Measurements from ENCODE around the gene MOV10L1.
A peak's percentile ranks its signal among the peaks of the same experiment; 100 is the strongest.
"Not testable (repeated sequence)": the region's sequence is repeated elsewhere in the genome, so short reads cannot be mapped to it uniquely, and the experiment has no call there.

Gene MOV10L1

GRCh38 chr22:50165436-50166123 is 75.8 kb downstream of the MOV10L1 start:
- no peak for DNase-seq
- Histone ChIP-seq H3K4me1 (peaks cover 0 to 10% (median 7%) of the 10 kb centered on the region in 4 donors), H3K27ac (no peak overlapping the region), H3K36me3 (no peaks in the 10 kb centered on the region), H3K4me3 (no peak overlapping the region), H3K27me3 (peaks cover 0 to 55% of the 10 kb centered on the region in 2 donors), H3K9me3 (no peaks in the 10 kb centered on the region)
- no peak for TF ChIP-seq CTCF (IDR thresholded peaks at IDR 0.05)
- intact Hi-C loops (cut with DNase I; ENCODE audit: low total_unique reads), result no loop called here

- H3K4me1 ChIP-seq, result peaks cover 0 to 17% (median 13%) of the 10 kb centered on the region in 4 donors
- no peaks in the 10 kb centered on the region for H3K9me3 ChIP-seq
- no peak overlapping the region for H3K27ac ChIP-seq
- intact Hi-C loops (cut with DNase I; ENCODE audit: low total_unique reads), result no loop called here
- no peak for DNase-seq
- peaks cover 0 to 53% of the 10 kb centered on the region in 2 donors for H3K27me3 ChIP-seq
- TF ChIP-seq CTCF (IDR thresholded peaks at IDR 0.05), result no peak
- no peaks in the 10 kb centered on the region for H3K36me3 ChIP-seq
- no peak overlapping the region for H3K4me3 ChIP-seq
Measured at GRCh38 chr22:50167689-50168489, 78.1 kb downstream of the MOV10L1 start.

DNA sequence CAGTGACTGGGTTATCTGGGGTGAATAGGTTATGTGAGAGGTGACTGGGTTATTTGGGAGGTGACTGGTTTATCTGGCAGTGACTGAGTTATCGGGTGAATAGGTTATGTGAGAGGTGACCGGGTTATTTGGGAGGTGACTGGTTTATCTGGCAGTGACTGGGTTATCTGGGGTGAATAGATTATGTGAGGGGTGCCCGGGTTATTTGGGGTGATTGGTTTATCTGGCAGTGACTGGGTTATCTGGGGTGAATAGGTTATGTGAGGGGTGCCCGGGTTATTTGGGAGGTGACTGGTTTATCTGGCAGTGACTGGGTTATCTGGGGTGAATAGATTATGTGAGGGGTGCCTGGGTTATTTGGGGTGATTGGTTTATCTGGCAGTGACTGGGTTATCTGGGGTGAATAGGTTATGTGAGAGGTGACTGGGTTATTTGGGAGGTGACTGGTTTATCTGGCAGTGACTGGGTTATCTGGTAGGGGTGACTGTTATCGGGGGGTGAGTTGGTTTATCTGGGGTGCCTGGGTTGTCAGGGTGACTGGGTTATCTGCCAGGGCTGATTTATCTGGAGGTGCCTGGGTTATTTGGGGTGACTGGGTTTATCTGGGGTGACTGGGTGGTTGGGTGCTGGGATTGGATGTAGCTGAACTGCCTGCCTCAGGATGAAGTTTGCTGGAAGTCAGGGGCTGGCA is 78.8 kb downstream of the MOV10L1 start:
- H3K9me3 ChIP-seq; H3K27ac ChIP-seq; H3K4me3 ChIP-seq; H3K36me3 ChIP-seq; intact Hi-C loops (cut with DNase I; ENCODE audit: low total_unique reads); DNase-seq: not testable (repeated sequence)
- Histone ChIP-seq H3K4me1 (peaks cover 0 to 17% (median 13%) of the 10 kb centered on the region in 4 donors), H3K27me3 (peaks cover 0 to 54% of the 10 kb centered on the region in 2 donors)

DNA sequence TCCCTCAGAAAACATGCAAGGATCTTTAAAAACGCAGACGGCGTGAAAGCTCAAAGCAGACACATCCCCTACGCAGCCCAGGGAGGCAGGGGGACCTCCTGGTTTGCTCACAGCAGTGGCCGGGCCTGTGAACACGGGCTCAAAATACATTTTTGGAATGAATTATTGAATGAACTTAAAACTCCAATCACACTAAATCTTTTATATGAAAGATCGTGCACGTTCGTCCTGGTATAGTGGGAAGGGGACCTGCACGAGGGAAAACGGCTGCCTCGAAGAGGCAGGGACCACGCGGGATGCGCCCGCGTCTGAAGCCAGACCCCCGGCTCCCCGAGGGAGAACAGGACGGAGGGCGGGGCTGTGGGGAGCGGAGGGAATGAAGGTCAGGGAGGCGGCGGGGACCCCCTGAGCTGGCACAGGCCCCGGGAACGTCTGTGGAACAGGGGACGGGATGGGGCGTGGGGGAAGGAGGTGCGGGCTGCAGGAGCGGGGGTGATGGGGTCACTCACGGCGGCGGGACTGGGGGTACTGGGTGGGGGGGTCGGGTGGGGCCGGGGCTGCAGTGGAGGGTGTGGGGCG is 79.5 kb downstream of the MOV10L1 start:
- peaks cover 0 to 60% of the 10 kb centered on the region in 2 donors for H3K27me3 ChIP-seq
- no peak for TF ChIP-seq CTCF (IDR thresholded peaks at IDR 0.05)
- H3K27ac ChIP-seq, result no peak overlapping the region
- H3K9me3 ChIP-seq, result no peaks in the 10 kb centered on the region
- peak overlapping the region; percentile 46 to 49 for H3K4me3 ChIP-seq
- intact Hi-C loops (cut with DNase I; ENCODE audit: low total_unique reads), result no loop called here
- H3K4me1 ChIP-seq, result peaks cover 0 to 17% (median 13%) of the 10 kb centered on the region in 4 donors
- H3K36me3 ChIP-seq, result no peaks in the 10 kb centered on the region
- no peak for DNase-seq

DNA sequence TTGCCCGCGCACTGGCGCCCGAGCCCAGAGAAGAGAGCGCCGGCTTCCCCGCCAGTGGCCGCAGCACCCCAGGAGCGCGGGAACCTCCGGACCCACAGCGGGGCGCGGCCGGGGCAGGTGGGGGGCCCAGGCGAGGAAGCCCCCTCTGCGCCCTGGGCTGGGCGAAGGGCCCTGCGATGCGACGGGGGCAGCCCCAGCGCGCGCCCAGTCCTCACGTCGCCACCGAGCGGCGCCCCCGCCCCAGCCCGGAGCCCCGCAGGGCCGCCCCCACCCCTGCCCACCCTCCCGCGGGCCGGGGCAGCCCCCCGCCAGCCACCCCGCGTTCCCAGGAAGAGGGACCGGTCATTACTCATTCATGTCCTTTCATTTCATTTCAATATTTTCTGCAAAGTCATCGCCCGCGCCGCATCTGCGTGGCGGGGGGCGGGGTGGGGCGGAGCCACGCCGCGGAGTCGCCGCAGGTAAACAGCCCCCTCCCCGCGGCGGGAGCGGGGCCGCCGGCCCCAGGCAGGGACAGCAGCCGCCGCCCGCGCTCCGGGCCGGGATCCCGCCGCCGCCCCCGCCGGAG is 80.1 kb downstream of the MOV10L1 start:
- no peak overlapping the region for H3K27ac ChIP-seq
- no peak for TF ChIP-seq CTCF (IDR thresholded peaks at IDR 0.05)
- intact Hi-C loops (cut with DNase I; ENCODE audit: low total_unique reads), result no loop called here
- H3K4me1 ChIP-seq, result peaks cover 0 to 17% (median 13%) of the 10 kb centered on the region in 4 donors
- no peak for DNase-seq
- peak overlapping the region; percentile 46 to 49 for H3K4me3 ChIP-seq
- no peaks in the 10 kb centered on the region for H3K9me3 ChIP-seq
- H3K27me3 ChIP-seq, result peaks cover 0 to 66% of the 10 kb centered on the region in 2 donors
- no peaks in the 10 kb centered on the region for H3K36me3 ChIP-seq

Data from tibial artery (tissue), 4 donors.